Kidney glomerular epithelial cell (primary cell): ENCODE data around the gene MCAM.

Experiments
- DNase-seq: peaks from one replicate; lab custom pipeline; 2025; lab: John Stamatoyannopoulos, UW

The MCAM gene

DNA sequence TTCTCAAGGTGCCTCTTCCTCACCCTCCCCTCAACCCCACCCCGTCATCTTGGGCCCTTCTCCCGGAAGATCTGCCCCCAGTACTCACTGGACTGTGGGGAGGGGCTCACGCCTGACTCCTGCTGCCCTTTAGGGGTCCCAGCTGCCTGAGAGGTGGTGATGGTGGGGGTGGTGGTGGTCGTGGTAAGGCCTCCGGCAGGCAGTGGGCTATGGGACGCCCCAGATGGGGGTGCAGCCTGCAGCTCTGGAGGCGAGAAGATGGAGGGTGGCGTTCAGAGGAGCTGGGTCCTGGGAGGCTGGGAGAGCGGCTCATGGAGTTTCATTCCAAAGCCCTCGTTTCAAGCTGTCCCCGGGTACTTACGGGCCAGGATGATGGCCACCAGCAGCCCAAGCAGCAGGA is 28.8 kb upstream of the MCAM start:
- no peak for DNase-seq

DNA sequence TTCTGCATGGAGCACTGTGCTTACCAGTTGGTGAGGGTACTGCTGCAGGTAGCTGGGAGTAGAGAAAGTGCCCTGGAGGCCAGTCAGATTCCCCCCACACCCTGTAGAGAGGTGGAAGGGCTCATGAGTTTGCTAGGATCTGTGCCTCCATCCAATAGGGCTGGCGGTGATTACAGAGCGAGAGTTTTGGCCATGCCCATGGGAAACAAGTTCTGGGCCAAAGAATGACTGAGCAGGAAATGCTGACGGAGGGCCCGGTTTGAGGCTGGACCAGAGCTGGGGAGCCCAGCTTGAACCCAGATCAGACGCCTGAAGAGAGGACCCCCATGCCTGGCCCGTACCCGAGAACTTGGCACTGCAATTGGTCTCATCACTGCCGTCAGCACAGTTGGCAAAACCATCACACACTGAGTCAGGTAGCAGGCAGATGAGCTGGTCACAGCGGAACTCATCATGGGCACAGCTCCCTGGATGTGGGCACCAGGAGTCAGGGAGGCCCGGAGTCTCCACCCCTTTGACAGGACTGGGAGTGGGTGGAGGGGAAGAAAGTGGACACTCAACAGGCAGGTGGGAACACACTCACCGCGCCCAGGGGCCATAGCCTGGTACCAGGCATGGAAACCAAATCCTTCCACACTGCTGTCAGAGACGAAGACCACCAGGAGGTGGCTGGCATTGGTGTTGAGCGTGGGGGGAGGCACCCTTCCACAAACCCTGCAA is 27.5 kb upstream of the MCAM start:
- DNase-seq, result no peak

DNA sequence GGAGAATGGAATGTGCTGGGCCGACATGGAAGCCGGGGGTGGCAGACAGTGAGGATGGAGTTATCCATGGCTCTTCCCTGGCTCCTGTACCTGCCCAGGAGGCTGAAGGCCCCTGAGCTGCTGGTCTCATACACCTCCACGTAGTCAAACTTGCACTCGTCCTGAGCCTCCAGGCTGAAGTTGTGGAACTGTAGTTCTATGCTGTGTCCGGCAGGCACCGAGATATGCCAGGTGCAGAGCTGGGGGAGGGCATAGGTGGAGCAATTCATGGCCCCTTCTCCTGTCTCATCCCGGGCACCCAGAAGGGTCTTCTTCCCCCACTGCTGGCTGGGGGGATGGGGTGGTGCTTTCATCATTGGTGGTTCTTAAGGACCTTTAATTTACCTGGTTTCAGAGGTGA is 26.8 kb upstream of the MCAM start:
- DNase-seq, result no peak

DNA sequence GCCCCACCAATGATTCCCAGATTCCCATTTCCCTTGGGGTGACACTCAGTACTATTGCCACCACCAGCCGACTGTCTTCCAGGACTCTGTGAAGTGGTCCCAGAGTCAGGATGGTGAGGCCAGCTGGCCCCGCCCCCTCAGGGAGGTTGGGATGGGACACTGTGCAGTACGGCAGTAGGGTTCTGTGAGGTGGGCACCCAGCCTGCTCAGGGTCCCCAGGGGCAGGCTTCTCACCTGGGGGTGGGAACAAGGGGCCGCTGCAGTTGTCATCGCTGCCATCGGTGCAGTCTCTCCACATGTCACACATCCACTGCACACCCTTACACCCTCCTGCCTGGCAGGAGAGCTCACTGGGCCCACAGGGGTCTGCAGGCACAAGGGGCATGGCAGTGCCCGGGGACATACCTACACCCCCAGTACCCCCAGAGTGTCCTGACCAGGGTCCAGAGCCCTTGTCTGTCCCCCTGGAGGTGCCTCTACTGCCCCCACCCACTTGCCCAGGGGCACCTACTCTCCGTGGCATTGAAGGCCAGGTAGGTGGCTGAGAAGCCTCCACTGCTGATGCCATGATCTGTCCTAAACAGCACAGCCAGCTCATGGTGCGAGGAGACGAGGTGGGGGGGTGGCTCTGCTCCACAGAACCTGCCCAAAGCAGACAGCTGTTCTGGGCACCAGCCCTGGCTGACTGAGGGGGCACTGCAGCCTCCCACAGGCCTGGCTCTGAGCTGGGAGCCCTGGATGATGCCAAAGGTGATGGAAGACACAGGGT is 25.6 kb upstream of the MCAM start:
- no peak for DNase-seq

DNA sequence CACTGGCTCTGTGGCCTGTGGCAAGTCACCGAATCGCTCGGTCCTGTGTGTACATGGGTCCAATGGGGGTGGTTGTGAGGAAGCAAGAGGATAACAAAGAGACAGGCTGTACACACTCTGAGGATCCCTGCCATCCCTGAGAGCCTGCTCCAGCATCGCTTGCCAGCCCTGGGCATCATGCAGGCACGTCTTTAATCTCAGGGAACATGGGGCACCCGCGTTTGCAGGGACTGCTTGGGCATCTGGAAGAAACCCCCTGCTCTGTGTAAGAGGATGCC is 25.0 kb upstream of the MCAM start:
- DNase-seq, result no peak

DNA sequence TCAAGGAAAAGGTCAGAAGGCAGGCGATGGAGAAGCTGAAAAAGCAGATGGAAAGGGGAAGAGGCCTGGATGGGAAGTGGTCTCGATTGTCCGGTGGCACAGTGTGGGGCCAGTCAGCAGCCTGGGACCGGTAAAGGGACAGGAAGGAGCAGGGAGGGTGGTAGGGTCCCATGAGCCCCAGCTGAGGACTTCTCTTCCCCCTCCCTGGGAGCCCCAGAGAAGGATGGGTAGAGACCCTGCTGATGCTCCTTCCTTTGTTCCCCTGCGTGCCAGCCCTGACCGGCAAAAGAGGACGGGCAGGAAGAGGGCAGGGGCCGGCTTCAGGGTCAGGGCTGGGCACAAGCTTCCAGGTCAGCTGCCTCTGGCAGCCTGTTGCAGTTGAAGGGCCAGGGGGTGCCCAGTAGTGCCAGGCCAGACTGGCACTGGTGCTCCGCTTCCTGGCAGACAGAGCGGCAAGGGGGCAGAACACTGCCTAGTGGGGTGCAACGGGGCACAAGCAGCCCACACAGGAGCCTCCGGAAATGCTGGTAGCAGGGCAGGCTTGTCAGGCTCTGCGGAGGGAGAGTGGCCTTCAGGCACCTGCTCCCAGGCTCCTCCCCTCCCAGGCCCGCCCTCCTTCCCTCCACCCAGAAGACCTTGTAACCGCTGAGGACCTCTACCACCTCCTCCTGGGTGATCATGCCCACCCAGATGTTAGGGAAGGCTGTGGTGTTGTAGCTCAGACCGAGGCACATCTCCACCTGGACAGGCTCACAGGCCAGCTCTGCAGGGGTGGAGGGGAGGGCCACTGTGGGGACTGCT is 24.5 kb upstream of the MCAM start:
- DNase-seq, result no peak

DNA sequence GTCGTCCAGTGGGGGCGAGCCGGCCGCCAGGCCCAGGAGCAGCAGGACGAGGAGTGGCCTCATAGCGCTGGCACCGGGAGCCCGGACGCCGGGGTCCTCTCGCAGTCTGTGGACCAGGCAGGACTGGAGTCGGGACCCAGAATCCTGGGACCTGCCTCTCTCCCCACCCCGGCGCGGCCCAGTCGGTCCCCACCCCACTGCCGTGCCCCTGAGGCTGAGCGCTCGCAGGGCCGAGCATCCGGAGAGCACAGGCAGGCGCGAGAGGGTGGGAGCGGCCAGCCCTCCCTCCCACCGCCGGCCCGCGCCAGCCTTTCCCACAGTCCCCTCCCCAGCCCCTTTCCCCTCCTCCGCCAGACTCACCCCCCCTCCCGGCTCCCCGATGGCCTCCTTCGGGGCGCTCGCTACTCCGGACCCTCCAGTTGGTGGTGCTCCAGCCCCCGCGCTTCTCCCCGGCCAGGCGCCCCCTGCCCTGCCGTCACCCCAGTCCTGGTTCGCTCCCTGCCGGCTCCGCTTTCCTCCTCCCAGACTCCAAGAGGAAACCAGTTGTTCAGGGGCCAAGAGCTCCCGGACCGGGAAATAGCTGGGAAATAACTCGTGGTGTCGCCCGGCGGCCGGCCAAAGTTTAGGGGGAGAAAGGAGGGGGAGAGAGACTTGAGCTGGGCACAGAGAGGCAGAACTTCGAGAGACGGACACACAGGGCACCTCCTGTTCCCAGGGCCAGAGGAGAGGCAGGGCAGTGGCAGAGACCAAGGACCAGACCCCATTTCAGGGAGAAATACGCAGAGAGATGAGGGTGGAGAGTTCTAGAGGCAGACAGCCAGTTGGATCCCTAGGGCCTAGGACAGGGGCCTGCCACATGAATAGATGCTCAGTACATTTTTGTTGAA is 23.6 kb upstream of the MCAM start, which contains the start of gene C1QTNF5:
Gene C1QTNF5 (minus strand): TSS at position 549 of the 887 bp plus-strand sequence. CDS start 486 bp downstream, at position 63.
- DNase-seq, result no peak

DNA sequence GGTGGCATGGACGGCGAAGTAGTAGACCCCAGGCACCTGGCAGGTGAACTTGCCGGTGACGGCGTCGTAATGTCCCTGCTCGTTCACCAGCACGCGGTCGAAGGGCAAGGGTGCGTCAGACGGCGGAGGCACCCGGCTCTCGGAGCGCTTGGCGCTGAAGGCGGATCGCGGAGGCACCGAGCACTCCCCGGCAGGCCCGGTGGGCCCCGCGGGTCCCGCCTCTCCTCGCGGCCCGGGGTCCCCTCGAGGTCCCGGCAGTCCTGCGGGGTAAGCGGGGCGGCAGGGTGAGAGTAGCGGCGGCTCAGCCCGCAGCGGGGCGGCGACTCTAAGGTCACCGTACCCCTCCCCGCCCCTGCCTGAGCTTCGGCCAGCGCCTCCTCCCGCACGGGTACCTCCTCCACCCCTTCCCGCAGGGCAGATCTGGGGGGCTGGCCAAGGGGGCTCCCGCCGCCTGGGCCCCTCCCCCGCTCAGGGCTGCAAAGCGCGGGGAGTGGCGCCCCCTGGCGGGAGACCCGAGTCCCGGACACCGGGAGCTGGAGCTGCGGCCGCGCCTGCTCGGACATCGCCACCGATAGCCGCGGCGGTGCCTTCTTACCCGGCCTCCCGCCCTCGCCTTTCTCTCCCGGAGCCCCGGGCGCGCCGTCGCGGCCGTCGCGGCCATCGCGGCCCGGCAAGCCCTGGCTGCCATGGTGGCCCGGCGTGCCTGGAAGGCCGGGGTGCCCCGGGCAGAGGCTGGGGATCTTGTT is 22.8 kb upstream of the MCAM start:
- no peak for DNase-seq

DNA sequence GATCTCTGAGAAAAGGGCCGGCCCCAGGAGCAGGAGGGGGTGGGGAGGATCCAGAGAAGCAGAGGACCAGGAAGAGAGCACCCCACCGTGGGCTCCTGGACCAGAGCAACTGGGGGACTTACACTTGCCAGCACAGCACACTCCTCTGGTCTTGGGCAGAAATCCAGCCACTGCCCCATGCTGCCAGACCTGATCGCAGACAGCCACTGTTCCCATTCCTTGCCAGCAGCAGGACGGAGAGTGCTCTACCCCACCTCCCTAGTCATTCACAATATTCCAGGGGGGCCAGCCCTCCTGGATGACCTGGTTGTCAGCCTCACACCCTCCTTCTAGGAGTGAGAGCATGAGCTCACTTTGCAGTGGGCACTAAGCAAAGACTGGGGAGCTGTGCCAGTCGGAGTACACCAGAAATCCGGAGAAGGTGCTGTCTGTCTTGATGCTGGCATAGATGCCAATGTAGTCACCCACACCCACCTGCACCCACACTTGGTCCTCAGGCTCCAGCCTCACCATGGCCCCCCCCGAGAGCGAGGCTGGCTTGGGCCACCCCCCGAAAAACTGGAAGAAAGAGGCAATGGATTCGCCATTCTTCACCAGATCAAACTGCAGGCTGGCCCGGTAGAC is 22.1 kb upstream of the MCAM start:
- DNase-seq, result no peak

DNA sequence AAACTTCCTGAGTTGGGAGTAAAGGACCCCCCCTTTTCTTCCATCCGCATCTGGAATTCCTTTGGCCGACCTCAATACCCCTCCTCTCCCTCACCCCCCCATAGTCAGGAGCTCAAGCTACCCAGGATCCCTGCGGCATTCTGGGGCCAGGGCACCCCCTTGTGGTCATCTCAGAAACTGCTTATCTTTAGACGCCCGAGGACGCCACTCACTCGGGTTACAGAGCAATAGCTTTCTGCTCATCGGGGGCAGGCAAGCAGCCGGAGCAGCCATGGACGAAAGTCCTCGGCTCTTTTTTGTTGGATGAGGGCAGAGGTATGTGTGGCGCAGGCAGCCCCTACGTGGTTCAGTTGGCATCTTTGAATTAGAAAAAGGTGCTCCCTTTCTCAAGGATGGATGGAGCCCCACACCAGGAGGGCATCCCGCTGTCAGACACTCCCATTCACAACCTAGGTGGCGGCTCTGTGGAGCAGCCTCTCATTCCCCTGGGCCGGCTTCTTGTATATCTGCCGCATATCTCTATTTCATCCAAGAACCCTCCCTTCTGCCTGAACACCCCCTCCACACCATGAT is 21.5 kb upstream of the MCAM start:
- peak; percentile 61 for DNase-seq

DNA sequence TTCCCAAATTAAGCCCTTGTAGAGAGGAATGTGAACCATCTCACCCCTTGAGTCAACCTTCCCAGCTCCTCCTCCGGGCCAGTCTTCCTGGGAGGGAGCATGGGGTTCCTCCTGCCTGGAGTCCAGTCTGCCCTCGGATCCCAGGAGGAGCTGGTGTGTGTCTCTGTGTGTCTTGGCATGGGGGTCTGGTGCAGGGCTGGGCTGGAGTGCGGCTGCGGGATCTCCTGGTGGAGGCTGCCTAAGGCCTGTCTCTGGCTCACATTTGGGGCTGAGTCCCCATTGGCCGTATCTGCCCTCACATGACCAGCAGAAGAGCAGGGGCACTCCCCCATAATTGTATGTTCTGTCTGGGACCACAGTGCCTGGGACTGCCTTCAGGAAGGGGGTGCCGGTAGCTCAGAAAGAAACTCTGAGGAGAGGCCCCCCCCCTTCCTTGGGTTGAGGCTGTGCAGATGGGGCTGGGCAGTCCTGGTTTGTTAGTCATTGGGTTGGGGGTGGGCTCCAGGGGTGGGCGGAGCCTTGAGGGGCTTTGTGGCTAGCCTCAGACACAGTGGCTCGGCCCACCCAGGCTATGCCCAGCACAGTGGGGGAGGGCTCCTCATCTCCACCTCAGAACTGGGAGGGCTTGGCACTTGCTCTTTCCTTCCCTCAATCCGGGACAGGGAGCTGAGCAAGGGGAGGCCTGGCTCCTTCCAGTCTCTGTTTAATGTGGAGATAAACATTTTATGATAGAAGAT is 20.8 kb upstream of the MCAM start:
- no peak for DNase-seq

DNA sequence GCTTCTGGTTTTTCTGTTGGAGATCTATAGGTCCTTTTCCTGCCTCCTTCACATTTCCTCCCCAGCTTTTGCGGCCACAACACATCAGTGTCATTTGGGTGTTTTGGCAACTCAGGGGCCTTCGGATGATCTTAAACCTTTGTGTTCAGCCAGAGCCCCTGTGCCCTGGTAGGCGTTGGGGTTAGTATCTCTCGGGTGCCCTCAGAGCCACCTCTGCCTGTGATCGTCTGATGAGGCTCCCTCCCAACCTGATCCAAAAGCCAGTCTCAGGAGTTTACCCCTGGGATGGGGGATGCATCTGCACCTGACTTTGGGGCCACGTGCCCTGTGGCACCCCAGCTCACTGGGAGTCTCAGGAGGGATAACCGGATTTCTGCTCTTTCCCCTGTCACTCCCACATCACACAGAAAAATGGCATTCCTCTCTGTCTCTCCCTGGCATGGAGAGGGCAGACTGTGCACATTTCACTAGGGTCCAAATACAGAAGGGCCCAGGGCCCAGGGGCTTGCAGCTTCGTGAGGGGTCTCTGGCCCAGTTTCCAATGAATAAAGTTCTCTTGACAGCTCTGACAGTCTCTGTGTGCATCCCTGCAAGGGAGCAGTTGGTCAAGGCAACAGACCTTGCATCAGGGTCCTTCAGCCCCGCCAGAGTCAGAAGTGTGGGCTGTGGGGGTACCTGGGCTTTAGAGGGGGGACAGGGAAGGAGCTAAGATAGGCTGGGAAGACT is 20.0 kb upstream of the MCAM start:
- no peak for DNase-seq

DNA sequence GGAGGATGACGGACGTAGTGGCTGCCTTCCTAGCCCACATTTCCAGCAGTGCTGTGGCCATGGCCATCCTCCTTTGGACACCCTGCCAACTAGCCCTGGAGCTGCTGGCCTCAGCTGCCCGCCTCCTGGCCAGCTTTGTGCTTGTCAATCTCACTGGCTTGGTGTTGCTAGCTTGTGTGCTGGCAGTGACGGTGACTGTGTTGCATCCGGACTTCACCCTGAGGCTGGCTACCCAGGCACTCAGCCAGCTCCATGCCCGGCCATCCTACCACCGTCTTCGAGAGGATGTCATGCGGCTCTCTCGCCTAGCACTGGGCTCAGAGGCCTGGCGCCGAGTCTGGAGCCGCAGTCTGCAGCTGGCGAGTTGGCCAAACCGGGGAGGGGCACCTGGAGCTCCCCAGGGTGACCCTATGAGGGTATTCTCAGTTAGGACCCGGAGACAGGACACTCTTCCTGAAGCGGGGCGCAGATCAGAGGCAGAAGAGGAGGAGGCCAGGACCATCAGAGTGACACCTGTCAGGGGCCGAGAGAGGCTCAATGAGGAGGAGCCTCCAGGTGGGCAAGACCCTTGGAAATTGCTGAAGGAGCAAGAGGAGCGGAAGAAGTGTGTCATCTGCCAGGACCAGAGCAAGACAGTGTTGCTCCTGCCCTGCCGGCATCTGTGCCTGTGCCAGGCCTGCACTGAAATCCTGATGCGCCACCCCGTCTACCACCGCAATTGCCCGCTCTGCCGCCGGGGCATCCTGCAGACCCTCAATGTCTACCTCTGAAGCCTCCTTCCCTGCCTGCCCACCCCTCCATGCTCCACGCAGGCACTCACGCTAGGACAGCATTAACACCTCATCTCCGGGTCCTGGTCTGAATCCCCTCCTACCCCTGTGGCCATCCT is 19.0 kb upstream of the MCAM start:
- no peak for DNase-seq

DNA sequence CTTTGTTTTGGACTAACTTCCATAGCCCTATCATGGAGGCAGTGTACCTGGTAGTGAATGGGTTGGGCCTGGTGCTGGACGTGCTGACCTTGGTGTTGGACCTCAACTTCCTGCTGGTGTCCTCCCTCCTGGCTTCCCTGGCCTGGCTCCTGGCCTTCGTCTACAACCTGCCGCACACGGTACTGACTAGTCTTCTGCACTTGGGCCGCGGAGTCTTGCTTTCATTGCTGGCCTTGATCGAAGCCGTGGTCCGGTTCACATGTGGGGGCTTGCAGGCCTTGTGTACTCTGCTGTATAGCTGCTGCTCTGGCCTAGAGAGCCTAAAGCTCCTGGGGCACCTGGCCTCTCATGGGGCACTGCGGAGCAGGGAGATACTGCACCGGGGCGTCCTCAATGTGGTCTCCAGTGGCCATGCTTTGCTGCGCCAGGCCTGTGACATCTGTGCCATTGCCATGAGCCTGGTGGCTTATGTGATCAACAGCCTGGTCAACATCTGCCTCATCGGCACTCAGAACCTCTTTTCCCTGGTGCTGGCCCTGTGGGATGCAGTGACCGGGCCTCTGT is 18.2 kb upstream of the MCAM start:
- no peak for DNase-seq

DNA sequence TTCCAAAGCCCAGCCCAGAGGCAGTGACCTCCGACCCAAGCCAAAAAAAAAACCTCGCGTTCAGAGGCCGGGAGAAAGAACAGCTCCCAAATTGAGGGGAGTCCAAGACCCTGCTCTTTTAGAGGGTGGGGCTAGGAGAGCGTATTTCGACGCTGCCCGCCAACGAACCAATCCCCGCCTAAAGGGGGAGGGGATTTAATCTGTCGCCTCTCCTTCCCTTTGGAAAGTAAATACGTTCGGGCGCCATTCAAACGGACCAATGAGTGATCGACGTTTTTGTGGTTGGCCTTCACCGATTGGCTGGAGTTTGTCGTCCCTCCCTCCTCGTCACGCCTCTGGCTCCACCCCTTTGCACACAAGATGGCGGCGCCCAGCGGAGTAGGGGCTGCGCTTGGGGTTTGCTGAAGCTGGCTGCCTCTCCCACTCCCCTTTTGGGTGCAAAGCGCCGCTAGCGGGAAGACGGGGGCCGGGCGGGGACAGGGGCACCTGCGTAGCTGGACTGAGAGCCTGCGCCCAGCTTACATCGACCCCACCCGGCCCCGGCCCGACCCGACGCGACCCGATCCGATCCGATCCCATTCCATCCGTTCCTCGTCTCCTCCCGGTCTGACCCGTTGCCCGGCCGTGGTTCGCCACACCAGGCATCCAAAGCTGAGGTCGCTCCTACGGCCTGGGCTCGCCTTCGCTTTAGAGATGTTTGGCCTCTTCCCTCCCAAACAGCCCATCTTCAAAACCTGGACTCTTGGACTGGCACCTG is 17.4 kb upstream of the MCAM start, which contains the start of gene RNF26:
Gene RNF26 (plus strand): TSS at position 354 of the 757 bp plus-strand sequence. CDS start 596 bp downstream, outside the sequence.
- peak; percentile 95 for DNase-seq

DNA sequence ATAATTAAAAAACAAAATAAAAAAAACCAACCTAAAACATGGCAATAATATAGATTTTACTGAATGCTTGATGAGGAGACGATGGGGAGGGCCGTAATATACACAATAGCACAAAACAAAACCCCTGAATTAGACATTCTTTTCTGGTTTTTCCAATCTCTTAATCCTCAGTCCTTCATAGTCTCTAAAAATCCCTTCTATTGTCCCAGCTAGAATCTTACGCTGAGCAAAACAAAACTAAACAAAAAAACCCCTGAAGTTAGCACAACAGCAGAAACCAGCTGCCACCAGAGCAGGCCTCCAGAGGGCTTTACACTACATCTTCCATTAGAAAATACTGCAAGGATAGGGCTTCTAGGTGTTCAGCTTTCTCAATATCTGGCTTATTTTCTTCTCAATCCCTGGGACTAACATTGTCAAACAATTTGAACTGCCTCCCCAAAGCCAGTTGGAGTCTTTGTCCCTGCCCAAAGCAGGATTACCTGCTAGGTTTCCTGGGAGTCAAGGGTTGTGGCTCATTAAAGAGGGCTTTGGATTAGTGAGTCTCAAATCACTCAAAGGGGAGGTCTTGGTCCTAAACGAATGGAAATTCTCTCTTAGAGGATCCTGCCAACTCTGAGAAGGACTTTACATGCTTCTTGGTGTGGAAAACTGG is 15.3 kb upstream of the MCAM start:
- no peak for DNase-seq
